ENCODE measurements around the gene PSMG4.
A peak's percentile ranks its signal among the peaks of the same experiment; 100 is the strongest.
"Not testable (repeated sequence)": the region's sequence is repeated elsewhere in the genome, so short reads cannot be mapped to it uniquely, and the experiment has no call there.

The PSMG4 gene

GRCh38 chr6:3230900-3231246, 27.9 kb upstream of the PSMG4 start:
- DNase-seq, result no peak

- DNase-seq, result peak; percentile 31
Measured at GRCh38 chr6:3231247-3232016, 27.3 kb upstream of the PSMG4 start.

- DNase-seq, result no peak
Measured at GRCh38 chr6:3232017-3232945, 26.5 kb upstream of the PSMG4 start.

- no peak for DNase-seq
Measured at GRCh38 chr6:3233321-3233720, 25.4 kb upstream of the PSMG4 start.

GRCh38 chr6:3233904-3234303, 24.8 kb upstream of the PSMG4 start:
- no peak for DNase-seq

- DNase-seq, result no peak
Measured at GRCh38 chr6:3235486-3235885, 23.3 kb upstream of the PSMG4 start.

- DNase-seq, result no peak
Measured at GRCh38 chr6:3236005-3236404, 22.7 kb upstream of the PSMG4 start.

GRCh38 chr6:3237761-3238662, 20.7 kb upstream of the PSMG4 start:
- no peak for DNase-seq

GRCh38 chr6:3239110-3239830, 19.5 kb upstream of the PSMG4 start:
- no peak for DNase-seq

GRCh38 chr6:3240595-3240994, 18.2 kb upstream of the PSMG4 start:
- DNase-seq, result no peak

- DNase-seq, result not testable (repeated sequence)
Measured at GRCh38 chr6:3241745-3242144, 17.0 kb upstream of the PSMG4 start.

GRCh38 chr6:3242768-3243167, 16.0 kb upstream of the PSMG4 start:
- no peak for DNase-seq

GRCh38 chr6:3244003-3244831, 14.5 kb upstream of the PSMG4 start:
- DNase-seq, result no peak

GRCh38 chr6:3244832-3245161, 13.9 kb upstream of the PSMG4 start:
- DNase-seq, result not testable (repeated sequence)

GRCh38 chr6:3245216-3245615, 13.5 kb upstream of the PSMG4 start:
- no peak for DNase-seq

GRCh38 chr6:3247255-3248146, 11.2 kb upstream of the PSMG4 start:
- DNase-seq, result peak; percentile 18

- no peak for DNase-seq
Measured at GRCh38 chr6:3249821-3250220, 8.9 kb upstream of the PSMG4 start.

GRCh38 chr6:3250231-3250675, 8.5 kb upstream of the PSMG4 start:
- no peak for DNase-seq

GRCh38 chr6:3251462-3252314, 7.1 kb upstream of the PSMG4 start:
- peak; percentile 94 for DNase-seq
